PC-3 (cell line): ENCODE results near the gene C3orf62. TPM values are rescaled to one million over a fixed set of nuclear protein-coding genes. Genes with fewer than 3 reads are reported as not detected.

Experiments used
- ATAC-seq: fragments of 200-7000 bp; cut with Tn5 transposase; 2 replicates; pipeline ENCODE4 v1.9.1; 2020; ENCODE audit warnings: mild to moderate bottlenecking, moderate library complexity
- BruUV-seq: library from RNA; stranded (reverse); fragments of 400-500 nt; replicated peaks from 2 replicates; lab custom pipeline; 2021; lab: Mats Ljungman, UMichigan
- CTCF ChIA-PET: fragments of 300-600 bp; sonication (Branson Sonifier 250); formaldehyde crosslinking; loops from one replicate; lab custom pipeline; 2022; ENCODE audit warnings: antibody characterized with exemption; lab: Charles Lee
- POLR2A ChIA-PET: fragments of 300-600 bp; sonication (Branson Sonifier 250); formaldehyde crosslinking; loops from one replicate; lab custom pipeline; 2022; ENCODE audit warnings: antibody characterized with exemption; ENCODE audit not compliant: unreplicated experiment; lab: Charles Lee
- DNase-seq: peaks from one replicate; pipeline ENCODE4 v3.0.0-alpha.2; 2015
- H2AFZ ChIP-seq: fragments of 300-600 bp; sonication (generic); 2 replicates; pipeline ENCODE4 v1.6.0; 2016; ENCODE audit warnings: antibody characterized with exemption, low read length
- H3F3A ChIP-seq: fragments of 300-600 bp; sonication (generic); one replicate; pipeline ENCODE4 v1.6.0; 2017; ENCODE audit warnings: antibody characterized with exemption, low read length, control low read depth, mild to moderate bottlenecking; ENCODE audit not compliant: unreplicated experiment
- H3K27ac ChIP-seq: fragments of 300-600 bp; sonication (generic); 2 replicates; pipeline ENCODE4 v1.5.1; 2016; ENCODE audit warnings: mild to moderate bottlenecking, low read length
- H3K27me3 ChIP-seq: fragments of 300-600 bp; sonication (generic); 2 replicates; pipeline ENCODE4 v1.6.1; 2016; ENCODE audit warnings: low read length, mixed read lengths
- H3K36me3 ChIP-seq: fragments of 300-600 bp; sonication (generic); 2 replicates; pipeline ENCODE4 v1.6.1; 2016; ENCODE audit warnings: low read depth, mixed run types, low read length, mixed read lengths
- H3K4me1 ChIP-seq: fragments of 300-600 bp; sonication (generic); 2 replicates; pipeline ENCODE4 v1.5.1; 2016; ENCODE audit warnings: low read length; ENCODE audit not compliant: insufficient read depth
- H3K4me2 ChIP-seq: fragments of 300-600 bp; sonication (generic); 2 replicates; pipeline ENCODE4 v1.6.0; 2016; ENCODE audit warnings: low read length
- H3K4me3 ChIP-seq: fragments of 300-600 bp; sonication (generic); 2 replicates; pipeline ENCODE4 v1.5.1; 2016; ENCODE audit warnings: mild to moderate bottlenecking, low read length, mixed read lengths
- H3K79me2 ChIP-seq: fragments of 300-600 bp; sonication (generic); 2 replicates; pipeline ENCODE4 v1.6.1; 2017; ENCODE audit warnings: low read length, mixed read lengths
- H3K9ac ChIP-seq: fragments of 300-600 bp; sonication (generic); 2 replicates; pipeline ENCODE4 v1.6.0; 2016; ENCODE audit warnings: mild to moderate bottlenecking, low read length
- H3K9me2 ChIP-seq: fragments of 300-600 bp; sonication (generic); replicated peaks from 2 replicates; pipeline ENCODE4 v1.6.1; 2016; ENCODE audit warnings: mixed run types, low read length, mixed read lengths
- H3K9me3 ChIP-seq: fragments of 300-600 bp; sonication (generic); 2 replicates; pipeline ENCODE4 v1.6.1; 2016; ENCODE audit warnings: low read length, mixed read lengths
- H4K20me1 ChIP-seq: fragments of 300-600 bp; sonication (generic); 2 replicates; pipeline ENCODE4 v1.6.1; 2016; ENCODE audit warnings: low read length, mixed read lengths
- EZH2 ChIP-seq: fragments of 300-600 bp; sonication (generic); IDR thresholded peaks from one replicate; pipeline ENCODE4 v1.6.1; 2017; ENCODE audit warnings: antibody characterized with exemption, mild to moderate bottlenecking, low read length; ENCODE audit not compliant: unreplicated experiment
- EZH2phosphoT487 ChIP-seq: fragments of 300-600 bp; sonication (generic); IDR thresholded peaks from 2 replicates; pipeline ENCODE4 v1.6.1; 2018; ENCODE audit warnings: mild to moderate bottlenecking, antibody characterized with exemption, low read length, borderline replicate concordance
- intact Hi-C: fragments of 100-400 bp; cut with micrococcal nuclease; formaldehyde crosslinking; loops from 2 replicates; pipeline ENCODE4 v1.9.0; 2023
- total RNA-seq: library from RNA; depleted of rRNA; stranded (reverse); fragments of >200 nt; gene quantifications from 2 replicates; pipeline ENCODE4 v1.2.3, GENCODE V29; 2014
- TF ChIP-seq, protein P1 (sequence below): fragments of 300-600 bp; sonication (generic); conservative IDR thresholded peaks from 2 replicates; pipeline ENCODE4 v1.5.1; 2017; ENCODE audit warnings: antibody characterized with exemption, low read depth, mild to moderate bottlenecking, low read length

Gene C3orf62
- total RNA-seq, 1 experiment from 2014 or later: 3.9 TPM

DNA sequence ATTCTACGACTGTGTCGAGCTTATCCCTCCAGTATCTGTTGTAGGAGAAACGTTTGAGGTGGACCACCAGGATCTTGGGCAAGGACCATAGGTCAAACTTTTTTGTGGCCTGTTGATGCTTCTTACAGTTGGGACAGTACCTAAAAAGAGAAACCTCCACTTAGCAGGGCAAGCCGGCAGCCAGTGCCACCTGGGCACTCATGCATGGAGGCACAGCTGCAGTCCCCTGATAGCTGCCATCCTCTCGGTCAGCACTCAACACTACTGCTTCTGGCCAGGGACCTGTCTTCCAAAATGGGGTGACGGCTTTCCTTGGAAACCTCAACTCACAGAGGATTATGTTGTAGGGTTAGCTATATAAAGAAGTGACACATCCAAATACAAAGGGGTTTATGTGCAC, 7.0 kb upstream of the C3orf62 start:
- no peaks in the 10 kb centered on the region for H3K9me2 ChIP-seq
- no peak for ATAC-seq
- POLR2A ChIA-PET: interaction anchor here (0.6 kb wide), 1 partner anchor 190 kb away, joined by 3 read pairs; the partner anchor contains the start of gene QRICH1

DNA sequence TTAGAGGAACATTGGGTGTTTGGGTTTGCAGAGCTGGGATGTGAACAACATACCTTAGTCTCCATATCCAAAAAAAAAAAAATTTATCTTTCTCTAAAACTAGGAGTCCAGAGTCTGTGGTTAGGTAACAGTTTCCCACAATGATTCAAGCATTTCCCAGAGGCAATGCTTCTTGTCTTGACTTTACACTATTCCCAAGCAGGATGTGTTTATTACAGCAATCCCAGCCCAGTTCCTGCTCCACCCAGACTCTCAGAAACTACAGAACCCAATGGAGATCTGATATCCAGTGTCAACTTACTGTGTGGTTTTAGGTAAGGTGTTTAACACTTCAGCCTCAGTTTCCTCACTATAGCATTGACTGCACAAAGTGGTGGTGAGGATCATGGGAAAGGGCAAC, 2.3 kb upstream of the C3orf62 start:
- ChIA-PET POLR2A (no interaction called here), CTCF (interaction anchor here (0.7 kb wide), 1 partner anchor 108 kb away, joined by 3 read pairs; the partner anchor contains the start of gene KLHDC8B)
- no peaks in the 10 kb centered on the region for H3K9me3 ChIP-seq

More for the DNA sequence above, 7.0 kb upstream of the C3orf62 start:
- Histone ChIP-seq H3K79me2 (no peaks in the 10 kb centered on the region), H3K27ac (no peak overlapping the region), H3K4me1 (no peaks in the 10 kb centered on the region), H3K4me3 (no peak overlapping the region), H3K27me3 (no peaks in the 10 kb centered on the region), H3K9me3 (no peaks in the 10 kb centered on the region), H3K9ac (no peak overlapping the region), H3F3A (no peaks in the 10 kb centered on the region), H3K4me2 (no peak overlapping the region), H4K20me1 (no peaks in the 10 kb centered on the region), H2AFZ (no peak overlapping the region), H3K36me3 (peaks cover 37% of the 10 kb centered on the region)
- no TSS peak for BruUV-seq
- CTCF ChIA-PET: no interaction called here
- TF ChIP-seq, protein P1, sequence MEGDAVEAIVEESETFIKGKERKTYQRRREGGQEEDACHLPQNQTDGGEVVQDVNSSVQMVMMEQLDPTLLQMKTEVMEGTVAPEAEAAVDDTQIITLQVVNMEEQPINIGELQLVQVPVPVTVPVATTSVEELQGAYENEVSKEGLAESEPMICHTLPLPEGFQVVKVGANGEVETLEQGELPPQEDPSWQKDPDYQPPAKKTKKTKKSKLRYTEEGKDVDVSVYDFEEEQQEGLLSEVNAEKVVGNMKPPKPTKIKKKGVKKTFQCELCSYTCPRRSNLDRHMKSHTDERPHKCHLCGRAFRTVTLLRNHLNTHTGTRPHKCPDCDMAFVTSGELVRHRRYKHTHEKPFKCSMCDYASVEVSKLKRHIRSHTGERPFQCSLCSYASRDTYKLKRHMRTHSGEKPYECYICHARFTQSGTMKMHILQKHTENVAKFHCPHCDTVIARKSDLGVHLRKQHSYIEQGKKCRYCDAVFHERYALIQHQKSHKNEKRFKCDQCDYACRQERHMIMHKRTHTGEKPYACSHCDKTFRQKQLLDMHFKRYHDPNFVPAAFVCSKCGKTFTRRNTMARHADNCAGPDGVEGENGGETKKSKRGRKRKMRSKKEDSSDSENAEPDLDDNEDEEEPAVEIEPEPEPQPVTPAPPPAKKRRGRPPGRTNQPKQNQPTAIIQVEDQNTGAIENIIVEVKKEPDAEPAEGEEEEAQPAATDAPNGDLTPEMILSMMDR: no peak
- TF ChIP-seq EZH2 (no peak), EZH2phosphoT487 (no peak)
- DNase-seq: no peak
- intact Hi-C loops: no loop called here

DNA sequence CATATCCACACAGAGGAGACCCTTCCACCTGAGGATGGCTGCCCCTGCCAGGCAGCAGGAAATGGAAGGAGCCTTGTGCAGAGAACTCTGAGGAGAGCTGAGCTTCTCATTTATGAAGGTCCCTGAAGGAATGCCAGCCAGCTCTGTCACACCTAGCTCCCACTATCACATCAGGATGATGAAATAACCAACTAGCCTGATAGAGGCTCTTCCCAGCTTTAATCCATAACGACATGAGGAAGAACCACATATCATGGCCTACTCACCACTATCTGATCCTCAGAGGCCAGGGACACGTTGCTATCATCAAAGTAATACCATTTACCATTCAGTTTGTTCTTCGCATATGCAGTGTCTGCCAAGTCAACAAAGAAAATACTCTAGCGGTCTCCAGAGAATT, 1.5 kb upstream of the C3orf62 start:
- Histone ChIP-seq H3K9me3 (no peaks in the 10 kb centered on the region), H3K36me3 (peaks cover 26% of the 10 kb centered on the region), H3F3A (no peaks in the 10 kb centered on the region), H3K4me2 (no peak overlapping the region), H3K9ac (no peak overlapping the region), H2AFZ (no peak overlapping the region), H3K4me1 (0 out of 2 replicates have a peak, but pooled peaks cover 3% of the 10 kb centered on the region), H3K79me2 (no peaks in the 10 kb centered on the region), H3K9me2 (no peaks in the 10 kb centered on the region), H3K4me3 (no peak overlapping the region), H3K27me3 (no peaks in the 10 kb centered on the region), H3K27ac (no peak overlapping the region), H4K20me1 (no peaks in the 10 kb centered on the region)
- intact Hi-C loops: no loop called here
- BruUV-seq: no TSS peak
- ChIA-PET CTCF (interaction anchor here (0.6 to 0.7 kb wide), 2 partner anchors 107 to 258 kb away, joined by 3 to 4 read pairs; partner anchors contain the start of gene KLHDC8B), POLR2A (interaction anchor here (0.6 kb wide), 1 partner anchor 15 kb away, joined by 3 read pairs; no protein-coding TSS in a partner anchor)
- TF ChIP-seq EZH2: no peak
- TF ChIP-seq EZH2phosphoT487: no peak
- TF ChIP-seq, protein P1: no peak
- ATAC-seq (no peak), DNase-seq (no peak)

More for the DNA sequence above, 2.3 kb upstream of the C3orf62 start:
- H3K79me2 ChIP-seq: no peaks in the 10 kb centered on the region
- intact Hi-C loops: no loop called here
- no TSS peak for BruUV-seq
- no peaks in the 10 kb centered on the region for H3F3A ChIP-seq
- no peaks in the 10 kb centered on the region for H3K27me3 ChIP-seq
- H3K27ac ChIP-seq: no peak overlapping the region
- H2AFZ ChIP-seq: no peak overlapping the region
- no peaks in the 10 kb centered on the region for H3K9me2 ChIP-seq
- peaks cover 35% of the 10 kb centered on the region for H3K36me3 ChIP-seq
- DNase-seq: no peak
- 0 out of 2 replicates have a peak, but pooled peaks cover 3% of the 10 kb centered on the region for H3K4me1 ChIP-seq
- no peak overlapping the region for H3K4me3 ChIP-seq
- H4K20me1 ChIP-seq: no peaks in the 10 kb centered on the region
- peak; percentile 39 for ATAC-seq
- no peak overlapping the region for H3K9ac ChIP-seq
- TF ChIP-seq EZH2: no peak
- TF ChIP-seq, protein P1: no peak
- TF ChIP-seq EZH2phosphoT487: no peak
- H3K4me2 ChIP-seq: no peak overlapping the region
